Sigmoid colon (tissue), 7 donors: ENCODE results near the gene RPL14. TPM values are rescaled to one million over a fixed set of nuclear protein-coding genes. Genes with fewer than 3 reads are reported as not detected.

Source experiments
- DNase-seq: peaks from one replicate; pipeline ENCODE4 v3.0.0-alpha.2; 2019
- H3K27ac ChIP-seq, 4 donors: fragments of 200-600 bp; sonication (generic); one replicate each; pipeline ENCODE4 v1.5.1; 2016 to 2019; ENCODE audit warnings: mild to moderate bottlenecking in 1 of 4
- H3K27me3 ChIP-seq, 3 donors: fragments of 200-600 bp; sonication (generic); one replicate each; pipeline ENCODE4 v1.5.1; 2019; ENCODE audit warnings: mild to moderate bottlenecking in 1 of 3
- H3K36me3 ChIP-seq, 4 donors: fragments of 200-600 bp; sonication (generic); one replicate each; pipeline ENCODE4 v1.5.1; 2016 to 2019
- H3K4me1 ChIP-seq, 4 donors: fragments of 200-600 bp; sonication (generic); one replicate each; pipeline ENCODE4 v1.5.1; 2017 to 2019
- H3K4me3 ChIP-seq, 4 donors: fragments of 200-600 bp; sonication (generic); one replicate each; pipeline ENCODE4 v1.5.1; 2017 to 2019; ENCODE audit warnings: mild to moderate bottlenecking in 2 of 4, moderate library complexity in 1 of 4
- H3K9me3 ChIP-seq, 4 donors: fragments of 200-600 bp in 3 of 4; sonication (generic) in 3 of 4; one replicate each; pipeline versions ENCODE4 v1.5.1 to v1.6.1; 2013 to 2019
- EP300 ChIP-seq, 4 donors: sonication (generic); formaldehyde crosslinking; IDR thresholded peaks; one replicate each; pipeline ENCODE4 v1.6.1; 2017; ENCODE audit warnings: antibody characterized with exemption in 4 of 4
- POLR2A ChIP-seq, 2 donors: fragments of 450-650 bp; IDR thresholded peaks; one replicate each; pipeline ENCODE4 v1.6.1; 2016; ENCODE audit warnings: antibody characterized with exemption in 2 of 2, mild to moderate bottlenecking in 2 of 2, moderate library complexity in 2 of 2
- POLR2AphosphoS5 ChIP-seq, 4 donors: sonication (generic); formaldehyde crosslinking; IDR thresholded peaks; one replicate each; pipeline ENCODE4 v1.6.1; 2017; ENCODE audit warnings: antibody characterized with exemption in 4 of 4
- WGBS, 2 donors: extraction: QIAGEN DNeasy Blood & Tissue Kit; methylation state at CpG; one replicate each; pipeline ENCODE4 v1.1.7; 2013; 5-methylcytosine and 5-hydroxymethylcytosine counted together
- intact Hi-C: fragments of 100-400 bp; cut with DNase I; formaldehyde crosslinking; loops from one replicate; pipeline ENCODE4 v1.15.1; 2023
- polyA plus RNA-seq, 3 donors: library from polyadenylated mRNA; stranded (reverse); fragments of 200-250 nt; gene quantifications; one replicate each; pipeline ENCODE4 v1.2.3, GENCODE V29; 2013
- total RNA-seq, 4 donors: library from RNA; depleted of rRNA; stranded (reverse); fragments of >200 nt; gene quantifications; one replicate each; pipeline ENCODE4 v1.1.0, GENCODE V29; 2016
- TF ChIP-seq, protein P1 (sequence below), 4 experiments: fragments of 450-650 bp in 3 of 4; fragments of 200-600 bp in 1 of 4; IDR thresholded peaks; one replicate each; pipeline ENCODE4 v1.5.1; 2016 to 2019; ENCODE audit warnings: antibody characterized with exemption in 4 of 4, mild to moderate bottlenecking in 3 of 4, moderate library complexity in 2 of 4
- donor health status: healthy with polysubstance abuse.
- donor health status: Bipolar disorder and iron deficiency.
- donor health status: healthy.

RPL14 gene
- total and polyA plus RNA-seq, 7 donors = 447 to 1,712 (median 619) TPM

- intact Hi-C loops = loop anchor here (1.0 kb wide), 1 partner anchor 49 kb away; no protein-coding TSS in a partner anchor
- DNase-seq = peak; percentile 89
Observed at GRCh38 chr3:40476478-40477470, 19.6 kb downstream of the RPL14 start, which contains the start of gene ZNF619. ZNF619 (plus strand) TSS chr3:40477122; CDS start chr3:40477980, 858 bp downstream.

DNA sequence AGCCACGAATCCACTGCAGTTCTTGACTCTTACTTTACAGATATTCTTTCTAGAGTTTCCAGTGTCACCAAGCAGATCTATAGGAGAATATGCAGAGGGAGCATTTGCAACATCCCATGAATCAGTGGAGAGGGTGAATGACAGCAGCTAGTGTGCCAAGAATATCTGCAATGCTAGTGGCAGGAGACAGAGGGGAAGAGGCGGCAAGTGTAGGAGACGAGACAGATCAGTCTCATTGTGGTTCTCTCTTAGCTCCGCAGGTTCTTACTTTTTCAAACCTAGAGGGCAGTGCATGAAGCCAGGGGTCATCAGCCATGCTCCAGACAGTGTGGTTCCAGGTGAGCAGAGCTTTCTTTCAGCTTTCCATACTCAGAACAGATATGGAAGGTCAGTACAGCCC lies 20.5 kb downstream of the RPL14 start:
- intact Hi-C loops = loop anchor here (1.0 kb wide), 1 partner anchor 48 kb away; no protein-coding TSS in a partner anchor
- WGBS, 2 donors = 42 to 62% methylated on average over 4 of the region's 4 CpGs
- H3K4me1 ChIP-seq = peaks cover 0 to 11% (median 6%) of the 10 kb centered on the region in 4 donors
- no peaks in the 10 kb centered on the region for H3K27me3 ChIP-seq
- H3K4me3 ChIP-seq = peak overlapping the region; percentile 62 to 83 (median 72)
- TF ChIP-seq, protein P1, sequence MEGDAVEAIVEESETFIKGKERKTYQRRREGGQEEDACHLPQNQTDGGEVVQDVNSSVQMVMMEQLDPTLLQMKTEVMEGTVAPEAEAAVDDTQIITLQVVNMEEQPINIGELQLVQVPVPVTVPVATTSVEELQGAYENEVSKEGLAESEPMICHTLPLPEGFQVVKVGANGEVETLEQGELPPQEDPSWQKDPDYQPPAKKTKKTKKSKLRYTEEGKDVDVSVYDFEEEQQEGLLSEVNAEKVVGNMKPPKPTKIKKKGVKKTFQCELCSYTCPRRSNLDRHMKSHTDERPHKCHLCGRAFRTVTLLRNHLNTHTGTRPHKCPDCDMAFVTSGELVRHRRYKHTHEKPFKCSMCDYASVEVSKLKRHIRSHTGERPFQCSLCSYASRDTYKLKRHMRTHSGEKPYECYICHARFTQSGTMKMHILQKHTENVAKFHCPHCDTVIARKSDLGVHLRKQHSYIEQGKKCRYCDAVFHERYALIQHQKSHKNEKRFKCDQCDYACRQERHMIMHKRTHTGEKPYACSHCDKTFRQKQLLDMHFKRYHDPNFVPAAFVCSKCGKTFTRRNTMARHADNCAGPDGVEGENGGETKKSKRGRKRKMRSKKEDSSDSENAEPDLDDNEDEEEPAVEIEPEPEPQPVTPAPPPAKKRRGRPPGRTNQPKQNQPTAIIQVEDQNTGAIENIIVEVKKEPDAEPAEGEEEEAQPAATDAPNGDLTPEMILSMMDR (IDR thresholded peaks at IDR 0.05) = no peak
- TF ChIP-seq POLR2A (IDR thresholded peaks at IDR 0.05) (no peak), EP300 (IDR thresholded peaks at IDR 0.05) (no peak), POLR2AphosphoS5 (IDR thresholded peaks at IDR 0.05) (no peak)
- no peaks in the 10 kb centered on the region for H3K9me3 ChIP-seq
- H3K27ac ChIP-seq = peak overlapping the region in 2 of 4 donors; percentile 74
- no peak for DNase-seq
- peaks cover 0 to 30% (median 3%) of the 10 kb centered on the region in 4 donors for H3K36me3 ChIP-seq

More at GRCh38 chr3:40476478-40477470, 19.6 kb downstream of the RPL14 start, which contains the start of gene ZNF619:
- Histone ChIP-seq H3K36me3 (peaks cover 0 to 21% (median under 1%) of the 10 kb centered on the region in 4 donors), H3K27ac (peak within 1 kb of the TSS; percentile 65 to 74 (median 71)), H3K9me3 (no peaks in the 10 kb centered on the region), H3K4me1 (peaks cover 0 to 11% (median 6%) of the 10 kb centered on the region in 4 donors), H3K27me3 (no peaks in the 10 kb centered on the region), H3K4me3 (peak within 1 kb of the TSS; percentile 62 to 83 (median 72))
- TF ChIP-seq POLR2AphosphoS5 (IDR thresholded peaks at IDR 0.05) = peak; percentile 9 to 44 (median 38)
- TF ChIP-seq, protein P1 (IDR thresholded peaks at IDR 0.05) = no peak
- 3 to 8% methylated on average over 48 of the region's 48 CpGs for WGBS, 2 donors

DNA sequence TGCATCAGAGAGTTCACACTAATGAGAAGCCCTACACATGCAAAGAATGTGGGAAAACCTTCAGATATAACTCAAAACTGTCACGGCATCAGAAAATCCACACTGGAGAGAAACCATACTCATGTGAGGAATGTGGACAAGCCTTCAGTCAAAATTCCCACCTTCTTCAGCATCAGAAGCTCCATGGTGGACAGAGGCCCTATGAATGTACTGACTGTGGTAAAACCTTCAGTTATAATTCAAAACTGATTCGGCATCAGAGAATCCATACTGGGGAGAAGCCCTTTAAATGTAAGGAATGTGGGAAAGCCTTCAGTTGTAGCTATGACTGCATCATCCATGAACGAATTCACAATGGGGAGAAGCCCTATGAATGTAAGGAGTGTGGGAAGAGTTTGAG lies 30.0 kb downstream of the RPL14 start:
- Histone ChIP-seq H3K27ac (no peak overlapping the region), H3K36me3 (peaks cover 16 to 66% (median 37%) of the 10 kb centered on the region in 4 donors), H3K4me3 (no peak overlapping the region), H3K9me3 (peaks cover 10 to 19% (median 14%) of the 10 kb centered on the region in 4 donors), H3K4me1 (no peaks in the 10 kb centered on the region), H3K27me3 (no peaks in the 10 kb centered on the region)
- WGBS, 2 donors = 96 to 97% methylated on average over 3 of the region's 3 CpGs
- no peak for TF ChIP-seq POLR2A (IDR thresholded peaks at IDR 0.05)
- TF ChIP-seq POLR2AphosphoS5 (IDR thresholded peaks at IDR 0.05) = no peak
- no peak for TF ChIP-seq EP300 (IDR thresholded peaks at IDR 0.05)
- TF ChIP-seq, protein P1 (IDR thresholded peaks at IDR 0.05) = no peak
- intact Hi-C loops = no loop called here
- DNase-seq = no peak

DNA sequence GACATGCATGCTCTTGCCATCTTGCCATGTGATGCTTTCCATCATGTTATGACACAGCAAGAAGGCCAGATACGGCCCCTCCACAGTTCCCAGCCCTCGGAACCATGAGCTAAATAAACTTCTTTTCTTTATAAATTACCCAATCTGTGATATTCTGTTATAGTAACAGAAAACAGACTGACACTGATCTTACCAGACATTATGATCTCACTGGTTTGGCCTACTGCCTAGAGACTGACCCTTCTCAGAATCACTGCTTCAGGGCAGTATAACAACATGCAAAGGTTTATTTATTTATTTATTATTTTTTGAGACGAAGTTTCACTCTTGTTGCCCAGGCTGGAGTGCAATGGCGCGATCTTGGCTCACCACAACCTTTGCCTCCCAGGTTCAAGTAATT lies 33.8 kb downstream of the RPL14 start:
- no peaks in the 10 kb centered on the region for H3K4me1 ChIP-seq
- no peaks in the 10 kb centered on the region for H3K27me3 ChIP-seq
- DNase-seq = no peak
- no peak overlapping the region for H3K27ac ChIP-seq
- H3K4me3 ChIP-seq = no peak overlapping the region
- TF ChIP-seq POLR2A (IDR thresholded peaks at IDR 0.05) (no peak), EP300 (IDR thresholded peaks at IDR 0.05) (no peak), POLR2AphosphoS5 (IDR thresholded peaks at IDR 0.05) (no peak)
- TF ChIP-seq, protein P1 (IDR thresholded peaks at IDR 0.05) = no peak
- intact Hi-C loops = no loop called here
- H3K36me3 ChIP-seq = peaks cover 13 to 29% (median 22%) of the 10 kb centered on the region in 4 donors
- 91 to 93% methylated on average over 5 of the region's 5 CpGs for WGBS, 2 donors
- peaks cover 10 to 19% (median 14%) of the 10 kb centered on the region in 4 donors for H3K9me3 ChIP-seq
